ENCODE results near the gene ABCA7.

- TF ChIP-seq CTCF (IDR thresholded peaks at IDR 0.05; ENCODE audit: control extremely low read depth in 1 of 3, insufficient read depth in 1 of 3, low read depth in 1 of 3, low read length in 3 of 3), result no peak
- TF ChIP-seq TAF7 (optimal IDR thresholded peaks at IDR 0.05; ENCODE audit: borderline replicate concordance, low read depth, low read length), result no peak
- TF ChIP-seq CBX5 (IDR thresholded peaks at IDR 0.05; ENCODE audit: low read depth, low read length), result no peak
Measured at GRCh38 chr19:1112268-1113029, 72.5 kb downstream of the ABCA7 start.
